HepG2 (cell line): Measurements from ENCODE around the gene MRFAP1. TPM values are rescaled to one million over a fixed set of nuclear protein-coding genes. Genes with fewer than 3 reads are reported as not detected.

Experiments
- BRCA1 ChIP-seq: sonication (generic); formaldehyde crosslinking; IDR thresholded peaks from 2 replicates; pipeline ENCODE4 v1.4.0; 2020; ENCODE audit warnings: missing genetic modification reagents
- CCAR2 ChIP-seq: fragments of 200-400 bp; formaldehyde crosslinking; optimal IDR thresholded peaks from 2 replicates; pipeline ENCODE3; 2018; ENCODE audit warnings: low read depth, mild to moderate bottlenecking, low read length, moderate library complexity
- CENPX ChIP-seq: sonication (generic); formaldehyde crosslinking; IDR thresholded peaks from 2 replicates; pipeline ENCODE4 v1.9.0; 2021; ENCODE audit warnings: mild to moderate bottlenecking, missing genetic modification reagents, moderate library complexity
- CREBL2 ChIP-seq: sonication (generic); formaldehyde crosslinking; IDR thresholded peaks from 2 replicates; pipeline ENCODE4 v1.8.1; 2023; ENCODE audit warnings: missing genetic modification reagents, mild to moderate bottlenecking, borderline replicate concordance
- DNMT1 ChIP-seq: sonication (generic); formaldehyde crosslinking; IDR thresholded peaks from 2 replicates; pipeline ENCODE4 v1.5.1; 2020; ENCODE audit warnings: mild to moderate bottlenecking, missing genetic modification reagents
- KAT2B ChIP-seq: fragments of 150-350 bp; IDR thresholded peaks from 2 replicates; pipeline ENCODE4 v1.6.1; 2014; ENCODE audit warnings: low read depth, low read length, borderline replicate concordance
- KLF12 ChIP-seq: sonication (generic); formaldehyde crosslinking; IDR thresholded peaks from 2 replicates; pipeline ENCODE4 v1.4.0; 2020; ENCODE audit warnings: missing genetic modification reagents, borderline replicate concordance
- NCOA2 ChIP-seq: sonication (generic); formaldehyde crosslinking; IDR thresholded peaks from 2 replicates; pipeline ENCODE4 v1.8.0; 2022; ENCODE audit warnings: inconsistent platforms
- NR1H2 ChIP-seq: sonication (generic); formaldehyde crosslinking; IDR thresholded peaks from 2 replicates; pipeline ENCODE4 v1.8.1; 2022; ENCODE audit warnings: low read depth, missing genetic modification reagents, borderline replicate concordance
- POLR2AphosphoS2 ChIP-seq: IDR thresholded peaks from 2 replicates; pipeline ENCODE4 v1.6.1; 2011; ENCODE audit warnings: low read depth, low read length, improper control_type of control experiment
- REXO4 ChIP-seq: sonication (generic); formaldehyde crosslinking; IDR thresholded peaks from 2 replicates; pipeline ENCODE4 v1.8.0; 2022; ENCODE audit warnings: missing genetic modification reagents, mild to moderate bottlenecking, borderline replicate concordance
- RFXANK ChIP-seq: IDR thresholded peaks from 2 replicates; pipeline ENCODE4 v1.6.1; 2016
- YEATS4 ChIP-seq: sonication (generic); formaldehyde crosslinking; IDR thresholded peaks from 2 replicates; pipeline ENCODE4 v1.4.0; 2020; ENCODE audit warnings: missing genetic modification reagents, borderline replicate concordance
- YY1 ChIP-seq: IDR thresholded peaks from 2 replicates; pipeline ENCODE4 v1.6.1; 2011; ENCODE audit warnings: low read length, low read depth, moderate library complexity, mild to moderate bottlenecking; ENCODE audit not compliant: insufficient read depth, insufficient replicate concordance
- ZBTB49 ChIP-seq: sonication (generic); formaldehyde crosslinking; IDR thresholded peaks from 2 replicates; pipeline ENCODE4 v1.4.0; 2020; ENCODE audit warnings: missing genetic modification reagents, borderline replicate concordance
- ZNF224 ChIP-seq: sonication (generic); formaldehyde crosslinking; IDR thresholded peaks from 2 replicates; pipeline ENCODE4 v1.5.0; 2020; ENCODE audit warnings: mild to moderate bottlenecking, missing genetic modification reagents
- ZNF256 ChIP-seq: sonication (generic); formaldehyde crosslinking; conservative IDR thresholded peaks from 2 replicates; pipeline ENCODE4 v1.4.0; 2020; ENCODE audit warnings: missing genetic modification reagents
- ZNF350 ChIP-seq: sonication (generic); formaldehyde crosslinking; IDR thresholded peaks from 2 replicates; pipeline ENCODE4 v1.4.0; 2020; ENCODE audit warnings: mild to moderate bottlenecking, low read depth, missing genetic modification reagents, borderline replicate concordance
- ZNF598 ChIP-seq: sonication (generic); formaldehyde crosslinking; IDR thresholded peaks from 2 replicates; pipeline ENCODE4 v1.5.1; 2020; ENCODE audit warnings: mild to moderate bottlenecking, missing genetic modification reagents, borderline replicate concordance
- ZNF768 ChIP-seq: sonication (generic); formaldehyde crosslinking; IDR thresholded peaks from 2 replicates; pipeline ENCODE4 v1.4.0; 2020; ENCODE audit warnings: missing genetic modification reagents
- polyA plus RNA-seq, 8 experiments: library from polyadenylated mRNA; depleted of rRNA in 3 of 8; stranded (reverse) in 7 of 8; unstranded in 1 of 8; fragments of >200 nt; fragmentation: Illumina TruSeq in 4 of 8; extraction: Trizol in 4 of 8; gene quantifications; 2 replicates each; pipeline versions ENCODE4 v1.2.1 to v1.2.3, GENCODE V29; 2011 to 2016; ENCODE audit warnings: low read depth in 4 of 8, missing spikeins in 1 of 8, mixed read lengths in 1 of 8; ENCODE audit not compliant: insufficient read depth in 1 of 8
- total RNA-seq, 5 experiments: library from RNA; depleted of rRNA; stranded (reverse); fragments of >200 nt; fragmentation: Illumina TruSeq; extraction: Trizol; gene quantifications; 2 replicates each; pipeline ENCODE4 v1.2.3, GENCODE V29; 2016; ENCODE audit warnings: low read depth in 1 of 5
- TF ChIP-seq, protein P1 (sequence below): sonication (generic); formaldehyde crosslinking; conservative IDR thresholded peaks from 2 replicates; pipeline ENCODE4 v1.4.0; 2020; ENCODE audit warnings: missing genetic modification reagents
- TF ChIP-seq, protein P2 (sequence below): sonication (generic); formaldehyde crosslinking; IDR thresholded peaks from 2 replicates; pipeline ENCODE4 v1.8.1; 2023; ENCODE audit warnings: mild to moderate bottlenecking, missing genetic modification reagents

The MRFAP1 gene
- total and polyA plus RNA-seq, 2 of the 13 experiments (the other 11 are each of a cell fraction or from before 2014, with no cell fraction given): 112 to 158 TPM

GRCh38 chr4:6688879-6689505 is 48.5 kb downstream of the MRFAP1 start (continued):
- TF ChIP-seq ZNF256: no peak
- 0 out of 2 replicates have a peak, but pooled peaks have one; percentile 36 for TF ChIP-seq ZNF598 (CRISPR knock-in tag)
- TF ChIP-seq REXO4 (CRISPR knock-in tag): no peak
- no peak for TF ChIP-seq ZNF768 (CRISPR knock-in tag)
- no peak for TF ChIP-seq CENPX (CRISPR knock-in tag)
- no peak for TF ChIP-seq DNMT1
- no peak for TF ChIP-seq CREBL2
- TF ChIP-seq ZBTB49 (CRISPR knock-in tag): no peak
- TF ChIP-seq NCOA2: peak; percentile 15; the same call in 1 of the 2 replicates
- peak; percentile 8 for TF ChIP-seq YY1
- TF ChIP-seq RFXANK (CRISPR knock-in tag): no peak
- TF ChIP-seq POLR2AphosphoS2: no peak
- TF ChIP-seq KLF12 (CRISPR knock-in tag): no peak; the same call in 1 of the 2 replicates
- TF ChIP-seq NR1H2: no peak
- TF ChIP-seq CCAR2: no peak
- TF ChIP-seq, protein P1, sequence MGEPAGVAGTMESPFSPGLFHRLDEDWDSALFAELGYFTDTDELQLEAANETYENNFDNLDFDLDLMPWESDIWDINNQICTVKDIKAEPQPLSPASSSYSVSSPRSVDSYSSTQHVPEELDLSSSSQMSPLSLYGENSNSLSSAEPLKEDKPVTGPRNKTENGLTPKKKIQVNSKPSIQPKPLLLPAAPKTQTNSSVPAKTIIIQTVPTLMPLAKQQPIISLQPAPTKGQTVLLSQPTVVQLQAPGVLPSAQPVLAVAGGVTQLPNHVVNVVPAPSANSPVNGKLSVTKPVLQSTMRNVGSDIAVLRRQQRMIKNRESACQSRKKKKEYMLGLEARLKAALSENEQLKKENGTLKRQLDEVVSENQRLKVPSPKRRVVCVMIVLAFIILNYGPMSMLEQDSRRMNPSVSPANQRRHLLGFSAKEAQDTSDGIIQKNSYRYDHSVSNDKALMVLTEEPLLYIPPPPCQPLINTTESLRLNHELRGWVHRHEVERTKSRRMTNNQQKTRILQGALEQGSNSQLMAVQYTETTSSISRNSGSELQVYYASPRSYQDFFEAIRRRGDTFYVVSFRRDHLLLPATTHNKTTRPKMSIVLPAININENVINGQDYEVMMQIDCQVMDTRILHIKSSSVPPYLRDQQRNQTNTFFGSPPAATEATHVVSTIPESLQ (CRISPR knock-in tag): no peak
- 0 out of 2 replicates have a peak, but pooled peaks have one; percentile 63 for TF ChIP-seq BRCA1 (CRISPR knock-in tag)
- no peak for TF ChIP-seq KAT2B
- peak; percentile 58; the same call in 1 of the 2 replicates for TF ChIP-seq YEATS4 (CRISPR knock-in tag)
- TF ChIP-seq, protein P2, sequence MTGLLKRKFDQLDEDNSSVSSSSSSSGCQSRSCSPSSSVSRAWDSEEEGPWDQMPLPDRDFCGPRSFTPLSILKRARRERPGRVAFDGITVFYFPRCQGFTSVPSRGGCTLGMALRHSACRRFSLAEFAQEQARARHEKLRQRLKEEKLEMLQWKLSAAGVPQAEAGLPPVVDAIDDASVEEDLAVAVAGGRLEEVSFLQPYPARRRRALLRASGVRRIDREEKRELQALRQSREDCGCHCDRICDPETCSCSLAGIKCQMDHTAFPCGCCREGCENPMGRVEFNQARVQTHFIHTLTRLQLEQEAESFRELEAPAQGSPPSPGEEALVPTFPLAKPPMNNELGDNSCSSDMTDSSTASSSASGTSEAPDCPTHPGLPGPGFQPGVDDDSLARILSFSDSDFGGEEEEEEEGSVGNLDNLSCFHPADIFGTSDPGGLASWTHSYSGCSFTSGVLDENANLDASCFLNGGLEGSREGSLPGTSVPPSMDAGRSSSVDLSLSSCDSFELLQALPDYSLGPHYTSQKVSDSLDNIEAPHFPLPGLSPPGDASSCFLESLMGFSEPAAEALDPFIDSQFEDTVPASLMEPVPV: no peak; the same call in 1 of the 2 replicates
- TF ChIP-seq ZNF350 (CRISPR knock-in tag): no peak
- TF ChIP-seq ZNF224 (CRISPR knock-in tag): no peak; the same call in 1 of the 2 replicates
